Activated T-cell treated with anti-CD3 and anti-CD28 coated beads for 4 hours (primary cell): ENCODE measurements around the gene DHRS7.
"Not testable (repeated sequence)": the region's sequence is repeated elsewhere in the genome, so short reads cannot be mapped to it uniquely, and the experiment has no call there.

Experiments
- DNase-seq: peaks from one replicate; pipeline ENCODE4 v3.0.0-alpha.2; 2020

The DHRS7 gene

DNA sequence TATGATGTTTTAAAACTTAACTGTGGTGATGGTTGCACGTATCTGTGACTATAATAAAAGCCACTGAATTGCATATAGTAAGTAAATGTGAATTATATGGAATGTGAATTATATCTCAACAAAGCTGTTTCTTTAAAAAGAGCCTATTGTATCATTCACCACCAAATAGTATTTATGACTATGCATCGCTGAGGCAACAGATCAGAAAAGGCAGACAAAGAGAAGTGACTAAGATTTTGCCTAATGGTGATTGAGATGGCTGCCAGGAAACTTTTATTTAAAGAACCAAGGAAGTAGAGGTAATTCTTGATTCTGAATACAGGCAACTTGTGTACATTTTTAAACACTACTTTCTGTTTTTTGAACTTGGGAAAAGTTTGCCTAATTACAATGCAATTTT, 31.7 kb downstream of the DHRS7 start:
- no peak for DNase-seq

DNA sequence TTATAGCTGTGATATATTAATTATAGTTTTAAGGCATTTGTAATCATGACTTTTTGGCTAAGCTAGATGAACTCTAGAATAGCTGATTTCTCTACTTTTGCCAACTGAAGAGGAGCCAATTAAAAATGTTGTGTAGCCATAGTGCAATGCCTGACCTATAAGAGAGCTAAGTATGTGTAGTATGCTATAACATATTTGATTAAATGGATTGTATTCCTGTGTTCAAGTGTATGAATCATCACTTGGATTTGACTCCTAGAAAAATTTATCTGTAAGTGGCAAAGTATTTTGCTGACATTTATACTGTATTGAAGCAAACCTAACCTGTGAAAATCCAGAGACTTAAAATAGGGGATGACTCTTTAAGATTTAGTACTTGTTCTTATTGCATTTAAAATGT, 39.3 kb downstream of the DHRS7 start:
- DNase-seq: no peak

DNA sequence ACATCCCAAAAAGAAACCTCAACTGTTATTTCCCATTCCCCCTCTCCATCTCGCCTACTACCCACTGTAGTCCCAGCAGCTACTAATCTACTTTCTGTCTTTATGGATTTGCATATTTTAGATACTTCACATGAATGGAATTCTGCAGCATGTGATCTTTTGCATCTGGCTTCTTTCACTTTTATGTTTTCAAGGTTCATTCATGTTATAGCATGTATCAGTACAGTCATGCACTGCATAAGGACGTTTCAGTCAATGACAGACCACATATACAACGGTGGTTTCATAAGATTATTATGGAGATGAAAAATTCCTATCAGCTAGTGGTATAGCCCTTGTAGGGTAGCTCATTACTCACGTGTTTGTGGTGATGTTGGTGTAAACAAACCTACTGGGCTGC, 49.0 kb downstream of the DHRS7 start:
- DNase-seq: no peak

DNA sequence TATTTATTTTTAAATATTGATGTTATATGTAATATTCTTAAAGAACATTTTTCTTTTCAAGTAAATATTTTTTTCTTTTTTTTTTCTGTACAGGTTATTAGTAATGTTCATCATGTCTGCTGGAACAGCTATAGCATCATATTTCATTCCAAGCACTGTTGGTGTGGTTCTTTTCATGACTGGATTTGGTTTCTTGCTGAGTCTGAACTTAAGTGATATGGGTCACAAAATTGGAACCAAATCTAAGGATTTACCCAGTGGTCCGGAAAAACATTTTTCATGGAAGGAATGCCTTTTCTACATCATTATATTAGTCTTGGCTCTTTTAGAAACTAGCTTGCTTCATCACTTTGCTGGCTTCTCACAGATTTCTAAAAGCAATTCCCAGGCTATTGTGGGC, 50.3 kb downstream of the DHRS7 start:
- DNase-seq: no peak

DNA sequence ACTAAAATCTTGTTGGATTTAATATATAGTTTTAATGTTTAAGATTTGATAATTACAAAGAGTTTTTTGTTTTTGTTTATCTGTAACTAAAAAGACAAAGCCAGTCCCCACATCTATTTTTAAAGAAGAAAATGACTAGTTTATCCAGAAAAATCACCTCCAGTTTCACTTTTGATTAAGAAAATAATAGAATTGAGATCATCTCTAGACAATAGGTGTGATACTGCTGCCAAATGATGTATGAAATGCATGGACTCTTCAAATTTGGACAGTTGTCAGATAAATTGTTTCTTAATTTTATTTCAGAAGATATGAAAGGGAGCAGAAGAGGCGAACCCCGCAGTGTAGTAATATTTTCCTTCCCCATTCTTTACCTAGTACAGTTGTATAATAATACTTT, 53.5 kb downstream of the DHRS7 start:
- no peak for DNase-seq

DNA sequence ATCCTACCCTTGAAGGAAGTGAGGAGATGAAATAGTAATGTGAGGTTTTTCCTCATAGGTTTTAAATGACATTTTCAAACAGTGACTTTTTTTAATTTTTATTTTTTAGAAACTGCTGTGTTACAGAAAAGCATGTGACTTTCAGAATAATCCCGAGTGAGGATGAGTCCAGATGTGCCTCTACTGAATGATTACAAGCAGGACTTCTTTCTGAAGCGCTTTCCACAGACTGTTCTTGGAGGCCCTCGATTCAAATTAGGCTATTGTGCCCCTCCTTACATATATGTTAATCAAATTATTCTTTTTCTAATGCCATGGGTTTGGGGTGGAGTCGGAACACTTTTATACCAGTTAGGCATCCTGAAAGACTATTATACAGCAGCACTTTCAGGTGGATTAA, 57.7 kb downstream of the DHRS7 start:
- DNase-seq: no peak

DNA sequence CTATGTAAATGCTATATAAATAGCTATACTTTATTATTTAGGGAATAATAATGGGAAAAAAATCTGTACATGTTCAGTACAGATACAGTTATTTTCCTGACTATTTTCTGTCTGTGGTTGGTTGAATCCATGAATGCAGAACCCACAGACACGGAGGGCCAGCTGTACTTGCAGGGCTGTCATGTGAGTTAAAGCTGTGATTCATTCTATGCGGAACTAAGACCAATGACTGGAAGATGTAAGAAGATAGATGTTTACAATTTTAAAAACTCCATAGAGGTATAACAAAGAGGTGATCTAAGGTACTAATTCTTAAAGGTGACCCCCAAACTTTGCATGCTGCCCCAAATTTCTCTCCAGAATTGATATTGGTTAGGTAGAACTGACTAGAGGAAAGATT, 58.9 kb downstream of the DHRS7 start:
- DNase-seq: no peak

DNA sequence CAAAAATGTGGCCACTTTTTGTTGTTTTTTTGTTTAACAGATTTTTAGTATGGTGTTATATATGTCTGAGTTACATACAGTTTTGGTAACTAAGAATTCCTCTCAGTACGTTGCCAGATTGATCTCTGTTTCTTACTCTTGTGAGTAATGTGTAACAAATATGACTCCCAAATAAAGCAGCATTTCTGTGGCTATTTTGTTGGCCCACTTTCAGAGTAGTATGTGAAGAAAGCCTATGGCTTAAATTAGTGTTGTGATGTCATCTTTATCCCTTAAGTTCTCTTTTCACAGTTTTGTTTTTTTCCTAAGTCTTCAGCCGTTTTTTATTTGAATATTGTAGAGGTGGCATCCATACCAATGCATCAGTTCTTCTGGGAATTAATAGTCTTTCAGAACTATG, 62.8 kb downstream of the DHRS7 start:
- DNase-seq: no peak

DNA sequence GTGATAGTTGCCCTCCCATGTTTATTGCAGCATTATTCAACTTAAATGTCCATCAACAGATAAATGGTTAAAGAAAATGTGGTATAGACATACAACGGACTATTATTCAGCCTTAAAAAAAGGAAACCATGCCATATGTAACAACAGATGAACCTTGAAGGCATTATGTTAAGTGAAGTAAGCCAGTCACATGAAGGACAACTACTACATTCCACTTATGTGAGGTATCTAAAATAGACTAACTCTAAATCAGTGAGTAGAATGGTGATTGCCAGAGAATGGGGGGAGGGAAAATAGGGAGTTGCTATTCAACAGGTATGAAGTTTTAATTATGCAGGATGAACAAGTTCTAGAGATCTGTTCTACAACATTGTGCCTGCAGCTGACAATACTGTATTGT, 63.4 kb downstream of the DHRS7 start:
- no peak for DNase-seq

DNA sequence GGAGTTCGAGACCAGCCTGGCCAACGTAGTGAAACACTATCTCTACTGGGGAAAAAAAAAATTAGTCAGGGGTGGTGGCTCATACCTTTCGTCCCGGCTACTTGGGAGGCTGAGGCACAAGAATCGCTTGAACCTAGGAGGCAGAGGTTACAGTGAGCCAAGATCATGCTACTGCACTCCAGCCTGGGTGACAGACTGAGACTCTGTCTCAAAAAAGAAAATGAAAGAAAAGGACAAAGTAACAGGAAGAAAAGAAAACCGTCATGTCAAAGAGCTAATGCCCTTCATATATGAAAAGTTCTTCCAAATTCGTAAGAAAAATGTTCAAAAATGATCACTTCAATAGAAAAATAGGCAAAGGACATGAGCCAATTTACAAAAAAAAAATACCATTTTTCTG, 65.3 kb downstream of the DHRS7 start:
- not testable (repeated sequence) for DNase-seq

DNA sequence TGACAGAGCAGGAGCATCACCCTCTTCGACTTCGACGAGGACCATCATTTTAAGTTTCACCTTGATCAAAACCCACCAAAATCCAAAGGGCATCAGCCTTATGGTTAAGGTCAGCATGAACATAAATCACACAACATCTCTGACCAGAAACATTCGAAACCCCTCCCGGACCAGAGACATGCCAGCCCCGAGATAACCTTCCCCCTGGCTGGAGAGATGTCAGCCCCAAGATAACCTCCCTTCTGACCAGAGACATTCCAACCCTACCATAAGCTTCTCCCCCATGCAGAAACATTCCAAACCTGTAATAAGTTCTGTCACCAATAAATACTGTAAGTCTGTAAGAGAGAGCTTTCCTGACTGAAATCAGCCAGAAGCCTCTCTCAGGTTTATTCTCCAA, 67.2 kb downstream of the DHRS7 start:
- no peak for DNase-seq

DNA sequence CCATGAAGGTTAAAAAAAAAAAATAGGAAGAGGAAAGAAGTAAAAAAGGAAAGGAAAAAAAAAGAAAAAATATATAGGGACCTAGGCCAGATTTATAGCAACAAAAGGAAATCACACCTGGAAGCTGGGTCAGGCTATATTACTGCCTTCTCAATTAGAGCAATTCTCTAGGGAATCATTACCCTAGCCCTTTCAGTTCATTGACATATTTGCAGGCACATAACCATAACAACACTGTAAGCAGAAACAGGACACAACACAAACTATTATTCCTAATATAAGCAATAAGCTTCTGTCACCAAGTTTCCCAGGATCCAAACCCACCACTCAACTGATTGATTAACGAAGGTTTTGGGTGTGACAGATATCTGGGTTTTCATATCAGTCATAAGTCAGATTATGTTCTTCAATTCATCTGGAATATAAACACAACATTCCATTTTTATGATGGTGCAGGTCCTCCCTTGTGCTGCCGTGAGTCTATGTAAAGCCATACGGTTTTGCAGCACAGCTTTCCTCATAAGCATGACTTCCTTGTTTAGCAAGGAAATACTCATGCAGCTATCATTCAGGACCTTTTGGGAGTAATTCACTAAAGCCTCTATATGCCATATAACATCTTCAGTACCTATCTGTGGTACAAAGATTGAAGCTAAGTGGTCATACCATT, 69.3 kb downstream of the DHRS7 start:
- no peak for DNase-seq

DNA sequence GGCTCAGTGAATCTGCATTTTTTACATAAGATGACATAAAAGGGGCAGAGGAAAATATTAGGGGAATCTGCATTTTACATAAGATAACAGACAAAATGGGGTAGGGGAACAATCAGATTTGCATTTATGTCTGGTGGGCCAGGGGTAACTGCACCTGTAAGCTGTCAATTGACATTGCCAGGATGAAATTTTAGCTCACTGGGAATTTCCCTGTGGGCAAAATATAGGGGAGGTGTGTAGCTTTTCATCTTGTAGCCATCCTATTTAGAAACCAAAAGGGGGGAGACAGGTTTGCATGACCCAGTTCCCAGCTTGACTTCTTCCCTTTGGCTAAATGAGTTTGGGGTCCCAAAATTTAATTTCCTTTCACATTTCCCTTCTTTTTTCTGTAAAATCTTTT, 70.0 kb downstream of the DHRS7 start:
- no peak for DNase-seq

DNA sequence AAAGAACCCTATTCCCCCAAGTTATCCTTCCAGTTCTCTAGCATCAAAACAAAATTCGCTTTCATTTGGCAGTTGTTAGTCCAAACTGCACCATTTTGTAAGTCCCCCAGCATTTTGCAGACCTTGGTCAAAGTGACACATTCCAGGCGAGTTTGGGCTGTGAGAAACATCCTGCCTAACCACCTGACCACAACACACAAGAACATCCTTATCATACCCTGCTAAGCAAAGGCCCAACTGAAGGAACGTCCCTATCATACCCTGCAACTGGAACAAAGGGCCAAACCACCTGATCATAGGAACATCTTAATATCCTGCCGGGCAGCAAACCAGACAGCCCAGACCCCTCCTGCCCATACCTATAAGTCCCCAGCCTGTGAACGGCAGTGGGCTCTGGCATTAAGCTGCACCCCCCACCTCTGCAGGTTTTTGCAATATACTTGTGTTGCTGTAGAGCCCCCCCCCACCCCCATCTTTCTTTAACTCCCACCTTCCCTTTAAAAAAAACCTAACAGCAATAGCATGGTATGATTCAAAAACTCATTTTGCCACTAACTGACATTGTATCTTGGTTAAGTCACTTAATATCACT, 70.8 kb downstream of the DHRS7 start:
- DNase-seq: no peak
